Activated naive CD4-positive, alpha-beta T cell treated with anti-CD3 and anti-CD28 coated beads for 36 hours (primary cell): ENCODE results near the gene TNFSF15. TPM values are rescaled to one million over a fixed set of nuclear protein-coding genes. Genes with fewer than 3 reads are reported as not detected.
A peak's percentile ranks its signal among the peaks of the same experiment; 100 is the strongest.
"Not testable (repeated sequence)": the region's sequence is repeated elsewhere in the genome, so short reads cannot be mapped to it uniquely, and the experiment has no call there.

Experiments used
- CTCF ChIA-PET: fragments of 350-600 bp; sonication (Branson Sonifier 250); formaldehyde crosslinking; loops from one replicate; lab custom pipeline; 2021; ENCODE audit warnings: antibody characterized with exemption; lab: Charles Lee
- DNase-seq: peaks from one replicate; pipeline ENCODE4 v3.0.0-alpha.2; 2020
- H3K27ac Mint-ChIP-seq: one replicate; pipeline ENCODE4 v1.8.0; 2021; ENCODE audit warnings: mild to moderate bottlenecking, mixed read lengths
- H3K27me3 Mint-ChIP-seq: one replicate; pipeline ENCODE4 v1.8.0; 2021; ENCODE audit warnings: low read depth, mixed read lengths
- H3K36me3 Mint-ChIP-seq: one replicate; pipeline ENCODE4 v1.8.0; 2021; ENCODE audit warnings: low read depth, mixed read lengths
- H3K4me1 Mint-ChIP-seq: one replicate; pipeline ENCODE4 v1.8.0; 2021; ENCODE audit warnings: low read depth, mixed read lengths
- H3K4me3 Mint-ChIP-seq: one replicate; pipeline ENCODE4 v1.8.0; 2021; ENCODE audit warnings: mild to moderate bottlenecking, moderate library complexity, mixed read lengths
- H3K9me3 Mint-ChIP-seq: one replicate; pipeline ENCODE4 v1.8.0; 2021; ENCODE audit warnings: mixed read lengths
- intact Hi-C: fragments of 100-400 bp; cut with micrococcal nuclease; formaldehyde crosslinking; loops from one replicate; pipeline ENCODE4 v1.15.1; 2023
- total RNA-seq, 2 experiments: library from RNA; stranded (reverse); gene quantifications; one replicate each; pipeline ENCODE4 v1.2.3, GENCODE V29; 2021

The TNFSF15 gene
- total RNA-seq, 2 experiments from 2014 or later, result 0.62 to 0.74 TPM

DNA sequence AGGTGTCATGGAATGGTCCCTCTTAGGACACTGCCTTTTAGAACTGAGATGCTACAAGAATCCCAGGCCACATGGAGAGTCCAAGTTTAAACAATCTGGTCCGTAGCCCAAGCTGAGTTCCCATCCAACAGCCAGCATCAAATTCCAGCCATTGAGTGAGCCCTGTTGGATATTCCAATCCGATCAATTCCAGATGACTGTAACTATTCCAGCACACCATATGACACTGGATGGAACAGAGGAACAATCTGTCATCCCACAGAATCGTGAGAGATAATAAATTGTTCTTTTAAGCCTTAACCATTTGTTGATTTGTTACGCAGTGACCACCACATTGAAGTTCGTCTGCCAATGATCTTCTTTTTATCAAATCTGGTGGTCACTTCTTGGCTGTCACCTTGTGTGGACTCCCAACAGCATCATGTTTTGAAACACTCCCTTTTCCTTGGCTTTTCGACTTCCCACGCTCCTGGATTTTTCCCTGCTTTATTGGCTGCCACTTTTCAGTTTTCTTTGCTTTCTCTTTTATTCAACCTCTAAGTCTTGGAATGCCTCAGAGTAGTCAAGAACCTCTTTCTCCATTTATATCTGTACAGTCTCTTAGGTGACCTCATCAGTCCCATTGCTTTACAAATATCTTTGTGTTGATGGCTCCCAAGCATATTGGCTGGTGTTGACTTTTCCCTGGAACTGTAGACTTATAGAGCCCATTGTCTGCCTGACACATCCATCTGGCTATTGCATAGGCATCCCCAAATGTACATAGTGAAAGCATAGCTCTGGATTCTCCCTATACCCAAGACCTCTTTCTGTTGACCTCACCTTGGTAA is 46.1 kb downstream of the TNFSF15 start:
- CTCF ChIA-PET, result interaction anchor here (0.9 to 1.1 kb wide), 2 partner anchors 98 to 255 kb away, joined by 3 to 4 read pairs; no protein-coding TSS in a partner anchor
- Mint-ChIP-seq H3K27me3 (no peaks in the 10 kb centered on the region), H3K9me3 (no peaks in the 10 kb centered on the region), H3K4me1 (no peaks in the 10 kb centered on the region), H3K36me3 (no peaks in the 10 kb centered on the region), H3K4me3 (no peak overlapping the region), H3K27ac (no peak overlapping the region)
- intact Hi-C loops, result no loop called here
- DNase-seq, result no peak

GRCh38 chr9:114757984-114758383 is 47.9 kb downstream of the TNFSF15 start:
- Mint-ChIP-seq H3K27me3 (no peaks in the 10 kb centered on the region), H3K4me3 (no peak overlapping the region), H3K27ac (no peak overlapping the region), H3K4me1 (peaks cover 6% of the 10 kb centered on the region), H3K36me3 (no peaks in the 10 kb centered on the region), H3K9me3 (no peaks in the 10 kb centered on the region)
- intact Hi-C loops, result no loop called here
- no peak for DNase-seq
- CTCF ChIA-PET, result interaction anchor here (0.9 kb wide), 1 partner anchor 77 kb away, joined by 3 read pairs; no protein-coding TSS in a partner anchor

GRCh38 chr9:114757395-114757794 is 48.4 kb downstream of the TNFSF15 start:
- intact Hi-C loops, result no loop called here
- H3K27me3 Mint-ChIP-seq, result no peaks in the 10 kb centered on the region
- no peaks in the 10 kb centered on the region for H3K36me3 Mint-ChIP-seq
- peaks cover 6% of the 10 kb centered on the region for H3K4me1 Mint-ChIP-seq
- CTCF ChIA-PET, result interaction anchor here (0.9 kb wide), 1 partner anchor 76 kb away, joined by 3 read pairs; no protein-coding TSS in a partner anchor
- no peak overlapping the region for H3K4me3 Mint-ChIP-seq
- H3K27ac Mint-ChIP-seq, result no peak overlapping the region
- no peak for DNase-seq
- no peaks in the 10 kb centered on the region for H3K9me3 Mint-ChIP-seq

- H3K27me3 Mint-ChIP-seq, result no peaks in the 10 kb centered on the region
- H3K4me3 Mint-ChIP-seq, result no peak overlapping the region
- CTCF ChIA-PET, result interaction anchor here (0.9 kb wide), 1 partner anchor 76 kb away, joined by 3 read pairs; no protein-coding TSS in a partner anchor
- intact Hi-C loops, result no loop called here
- peaks cover 6% of the 10 kb centered on the region for H3K4me1 Mint-ChIP-seq
- H3K36me3 Mint-ChIP-seq, result no peaks in the 10 kb centered on the region
- DNase-seq, result no peak
- no peaks in the 10 kb centered on the region for H3K9me3 Mint-ChIP-seq
- H3K27ac Mint-ChIP-seq, result no peak overlapping the region
Measured at GRCh38 chr9:114756920-114757319, 48.9 kb downstream of the TNFSF15 start.

- Mint-ChIP-seq H3K36me3 (no peaks in the 10 kb centered on the region), H3K4me1 (peaks cover 6% of the 10 kb centered on the region), H3K27ac (no peak overlapping the region), H3K27me3 (no peaks in the 10 kb centered on the region), H3K9me3 (no peaks in the 10 kb centered on the region), H3K4me3 (no peak overlapping the region)
- CTCF ChIA-PET, result interaction anchor here (1.0 to 1.3 kb wide), 2 partner anchors 74 to 260 kb away, joined by 4 to 5 read pairs; no protein-coding TSS in a partner anchor
- intact Hi-C loops, result no loop called here
- no peak for DNase-seq
Measured at GRCh38 chr9:114754581-114754980, 51.3 kb downstream of the TNFSF15 start.

- Mint-ChIP-seq H3K4me1 (peaks cover 22% of the 10 kb centered on the region), H3K27me3 (no peaks in the 10 kb centered on the region), H3K9me3 (no peaks in the 10 kb centered on the region), H3K27ac (no peak overlapping the region), H3K4me3 (no peak overlapping the region), H3K36me3 (no peaks in the 10 kb centered on the region)
- intact Hi-C loops, result loop anchor here (2.0 kb wide), 1 partner anchor 60 kb away; the partner anchor contains the start of gene TNFSF15
- CTCF ChIA-PET, result interaction anchor here (1.0 to 1.3 kb wide), 3 partner anchors 67 to 268 kb away, joined by 3 to 4 read pairs (median 3); no protein-coding TSS in a partner anchor
- no peak for DNase-seq
Measured at GRCh38 chr9:114746591-114747346, 59.1 kb downstream of the TNFSF15 start.

- Mint-ChIP-seq H3K9me3 (no peaks in the 10 kb centered on the region), H3K4me1 (peaks cover 22% of the 10 kb centered on the region), H3K27ac (no peak overlapping the region), H3K27me3 (no peaks in the 10 kb centered on the region), H3K4me3 (no peak overlapping the region), H3K36me3 (no peaks in the 10 kb centered on the region)
- peak; percentile 38 for DNase-seq
- intact Hi-C loops, result loop anchor here (2.0 kb wide), 1 partner anchor 61 kb away; the partner anchor contains the start of gene TNFSF15
- CTCF ChIA-PET, result interaction anchor here (0.7 to 1.3 kb wide), 3 partner anchors 66 to 269 kb away, joined by 3 read pairs; no protein-coding TSS in a partner anchor
Measured at GRCh38 chr9:114745879-114746550, 59.8 kb downstream of the TNFSF15 start.

DNA sequence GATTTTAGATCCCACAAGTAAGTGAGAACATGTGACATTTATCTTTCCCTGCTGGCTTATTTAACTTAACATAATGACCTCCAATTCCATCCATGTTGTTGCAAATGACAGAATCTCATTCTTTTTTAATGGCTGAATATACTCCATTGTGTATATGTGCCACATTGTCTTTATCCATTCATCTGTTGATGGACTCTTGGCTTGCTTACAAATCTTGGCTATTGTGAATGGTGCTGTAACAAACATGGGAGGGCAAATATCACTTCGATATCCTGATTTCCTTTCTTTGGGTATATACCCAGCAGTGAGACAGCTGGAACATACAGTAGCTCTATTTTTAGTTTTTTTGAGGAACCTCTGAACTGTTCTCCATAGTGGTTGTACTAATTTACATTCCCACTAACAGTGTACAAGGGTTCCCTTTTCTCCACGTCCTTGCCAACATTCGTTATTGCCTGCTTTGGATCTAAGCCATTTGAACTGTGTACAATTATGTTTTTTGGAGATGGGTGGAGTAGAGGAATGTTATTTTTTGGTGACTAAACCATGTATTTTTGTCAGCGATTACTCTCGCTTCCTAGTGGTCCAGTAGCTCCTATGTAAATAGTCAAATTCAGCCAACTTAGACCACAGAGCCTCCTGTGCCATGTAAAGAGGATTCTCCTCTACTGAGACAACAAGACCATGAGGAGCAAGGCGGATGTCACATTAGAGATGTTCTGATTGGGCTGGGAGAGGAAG is 60.6 kb downstream of the TNFSF15 start:
- intact Hi-C loops, result no loop called here
- Mint-ChIP-seq H3K9me3 (no peaks in the 10 kb centered on the region), H3K27me3 (no peaks in the 10 kb centered on the region), H3K4me3 (no peak overlapping the region), H3K27ac (no peak overlapping the region), H3K36me3 (no peaks in the 10 kb centered on the region), H3K4me1 (peaks cover 22% of the 10 kb centered on the region)
- no peak for DNase-seq
- CTCF ChIA-PET, result interaction anchor here (0.7 kb wide), 1 partner anchor 177 kb away, joined by 3 read pairs; no protein-coding TSS in a partner anchor

DNA sequence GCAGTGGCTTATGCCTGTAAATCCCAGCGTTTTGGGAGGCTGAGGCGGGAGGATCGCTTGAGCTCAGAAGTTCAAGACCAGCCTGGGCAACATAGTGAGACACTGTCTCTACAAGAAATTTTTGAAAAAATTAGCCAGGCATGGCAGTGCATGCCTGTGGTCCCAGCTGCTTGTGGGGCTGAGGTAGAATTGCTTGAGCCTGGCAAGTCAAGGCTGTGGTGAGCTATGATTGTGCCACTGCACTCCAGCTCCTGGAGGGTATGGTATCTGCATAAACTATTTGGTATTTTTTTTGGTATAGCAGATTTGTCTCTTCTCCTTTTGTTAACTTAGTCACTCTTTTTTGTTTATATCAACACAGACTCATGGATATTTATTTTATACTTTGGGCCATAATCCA is 62.4 kb downstream of the TNFSF15 start:
- Mint-ChIP-seq H3K4me1 (peaks cover 37% of the 10 kb centered on the region), H3K36me3 (no peaks in the 10 kb centered on the region), H3K27ac (no peak overlapping the region), H3K27me3 (no peaks in the 10 kb centered on the region), H3K9me3 (no peaks in the 10 kb centered on the region), H3K4me3 (no peak overlapping the region)
- no peak for DNase-seq
- intact Hi-C loops, result no loop called here
- CTCF ChIA-PET, result interaction anchor here (0.7 to 9.9 kb wide), 6 partner anchors 9 to 271 kb away, joined by 3 to 155 read pairs (median 5); partner anchors contain the start of gene TEX48

DNA sequence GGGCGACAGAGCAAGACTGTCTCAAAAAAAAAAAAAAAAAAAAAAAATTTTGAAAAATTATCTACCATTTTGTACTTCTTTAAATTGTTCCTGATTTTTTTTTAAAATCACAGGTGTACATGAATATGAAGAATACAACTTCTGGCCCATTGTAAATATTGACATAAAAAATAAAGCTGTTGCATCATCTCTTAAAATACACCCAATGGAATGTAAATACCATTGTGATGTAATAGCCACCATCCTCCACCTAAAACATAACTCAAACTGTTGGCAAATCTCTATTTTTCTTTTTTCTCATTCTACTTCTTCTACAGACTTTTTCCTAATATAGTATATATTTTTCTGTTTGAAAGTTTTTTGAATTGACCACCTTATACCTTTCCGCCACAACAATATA is 62.9 kb downstream of the TNFSF15 start:
- no peak overlapping the region for H3K27ac Mint-ChIP-seq
- intact Hi-C loops, result no loop called here
- no peaks in the 10 kb centered on the region for H3K36me3 Mint-ChIP-seq
- CTCF ChIA-PET, result interaction anchor here (1.1 to 9.9 kb wide), 6 partner anchors 8 to 272 kb away, joined by 3 to 155 read pairs (median 5); partner anchors contain the start of gene TEX48
- no peaks in the 10 kb centered on the region for H3K27me3 Mint-ChIP-seq
- H3K9me3 Mint-ChIP-seq, result no peaks in the 10 kb centered on the region
- DNase-seq, result no peak
- H3K4me1 Mint-ChIP-seq, result peaks cover 42% of the 10 kb centered on the region
- no peak overlapping the region for H3K4me3 Mint-ChIP-seq

- H3K4me3 Mint-ChIP-seq, H3K27ac Mint-ChIP-seq, H3K36me3 Mint-ChIP-seq, DNase-seq, H3K27me3 Mint-ChIP-seq, H3K9me3 Mint-ChIP-seq: not testable (repeated sequence)
- CTCF ChIA-PET, result interaction anchor here (0.7 to 9.9 kb wide), 7 partner anchors 60 to 274 kb away, joined by 3 to 155 read pairs (median 6); partner anchors contain the start of gene TEX48
- H3K4me1 Mint-ChIP-seq, result peaks cover 48% of the 10 kb centered on the region
- intact Hi-C loops, result loop anchor here (2.0 kb wide), 1 partner anchor 783 kb away; no protein-coding TSS in a partner anchor
Measured at GRCh38 chr9:114741521-114741920, 64.3 kb downstream of the TNFSF15 start.
